HTERT RPE-1 (cell line): ENCODE data around the gene IRX5.

ENCODE experiments used
- in situ Hi-C: fragments of 300-500 bp; cut with MboI; formaldehyde crosslinking; loops from 4 replicates; pipeline ENCODE4 v1.14.3; 2020; ENCODE audit warnings: low sequenced_read_pairs

IRX5 gene

GRCh38 chr16:54930005-54930868 lies at the start of gene IRX5:
Gene IRX5 (plus strand): TSS chr16:54930865. CDS start chr16:54931199, 334 bp downstream.
- in situ Hi-C loops = no loop called here

GRCh38 chr16:54882556-54882955 lies 48.1 kb upstream of the IRX5 start:
- in situ Hi-C loops = no loop called here

GRCh38 chr16:54883358-54883757 lies 47.3 kb upstream of the IRX5 start:
- in situ Hi-C loops = no loop called here

- in situ Hi-C loops = no loop called here
Measured at GRCh38 chr16:54886078-54886477, 44.6 kb upstream of the IRX5 start.

GRCh38 chr16:54890381-54890780 lies 40.3 kb upstream of the IRX5 start:
- in situ Hi-C loops = no loop called here

- in situ Hi-C loops = no loop called here
Measured at GRCh38 chr16:54891346-54891745, 39.3 kb upstream of the IRX5 start.

GRCh38 chr16:54892981-54893380 lies 37.7 kb upstream of the IRX5 start:
- in situ Hi-C loops = no loop called here

GRCh38 chr16:54897930-54898329 lies 32.7 kb upstream of the IRX5 start:
- in situ Hi-C loops = no loop called here

- in situ Hi-C loops = no loop called here
Measured at GRCh38 chr16:54901606-54902005, 29.1 kb upstream of the IRX5 start.

GRCh38 chr16:54903047-54903446 lies 27.6 kb upstream of the IRX5 start:
- in situ Hi-C loops = no loop called here

GRCh38 chr16:54911079-54911478 lies 19.6 kb upstream of the IRX5 start:
- in situ Hi-C loops = no loop called here

GRCh38 chr16:54912720-54913119 lies 17.9 kb upstream of the IRX5 start:
- in situ Hi-C loops = no loop called here

- in situ Hi-C loops = no loop called here
Measured at GRCh38 chr16:54921206-54921824, 9.3 kb upstream of the IRX5 start.

- in situ Hi-C loops = no loop called here
Measured at GRCh38 chr16:54923055-54923473, 7.6 kb upstream of the IRX5 start.

- in situ Hi-C loops = no loop called here
Measured at GRCh38 chr16:54923988-54924387, 6.7 kb upstream of the IRX5 start.

- in situ Hi-C loops = no loop called here
Measured at GRCh38 chr16:54926166-54926838, 4.4 kb upstream of the IRX5 start.

- in situ Hi-C loops = no loop called here
Measured at GRCh38 chr16:54927125-54928015, 3.3 kb upstream of the IRX5 start.

- in situ Hi-C loops = no loop called here
Measured at GRCh38 chr16:54928016-54928356, 2.7 kb upstream of the IRX5 start.

- in situ Hi-C loops = no loop called here
Measured at GRCh38 chr16:54928411-54929089, 2.1 kb upstream of the IRX5 start.
